Gastrocnemius medialis (tissue), 4 donors: ENCODE data around the gene GAB2. TPM values are rescaled to one million over a fixed set of nuclear protein-coding genes. Genes with fewer than 3 reads are reported as not detected.

Experiments
- ATAC-seq, 2 donors: fragments of 150-250 bp; one replicate each; pipeline ENCODE4 v1.9.1; 2016
- DNase-seq, 2 donors: peaks; one replicate each; pipeline ENCODE4 v3.0.0-alpha.2; 2019
- H3K27ac ChIP-seq, 4 donors: fragments of 200-600 bp; sonication (generic); 1 replicate in 1 of 4; 2 replicates in 3 of 4; pipeline ENCODE4 v1.5.1; 2016 to 2018; ENCODE audit warnings: mild to moderate bottlenecking in 2 of 4, moderate library complexity in 1 of 4
- H3K27me3 ChIP-seq, 3 donors: fragments of 200-600 bp; sonication (generic) in 2 of 3; 1 replicate in 1 of 3; 2 replicates in 2 of 3; pipeline versions ENCODE4 v1.5.1 to v1.6.0; 2016 to 2019; ENCODE audit warnings: mild to moderate bottlenecking in 1 of 3, moderate library complexity in 1 of 3
- H3K36me3 ChIP-seq, 2 donors: fragments of 200-600 bp; sonication (generic) in 1 of 2; one replicate each; pipeline ENCODE4 v1.5.1; 2017 to 2018
- H3K4me1 ChIP-seq, 2 donors: fragments of 200-600 bp; sonication (generic) in 1 of 2; one replicate each; pipeline ENCODE4 v1.5.1; 2016 to 2017; ENCODE audit warnings: mild to moderate bottlenecking in 2 of 2
- H3K4me3 ChIP-seq, 4 donors: fragments of 200-600 bp; sonication (generic) in 3 of 4; 1 replicate in 1 of 4; 2 replicates in 3 of 4; pipeline ENCODE4 v1.5.1; 2016 to 2019; ENCODE audit warnings: mild to moderate bottlenecking in 2 of 4
- H3K9me3 ChIP-seq, 3 donors: fragments of 200-600 bp; sonication (generic) in 2 of 3; 1 replicate in 1 of 3; 2 replicates in 2 of 3; pipeline ENCODE4 v1.5.1; 2016 to 2019
- POLR2A ChIP-seq, 2 donors: fragments of 450-650 bp; IDR thresholded peaks; one replicate each; pipeline ENCODE4 v1.6.1; 2017; ENCODE audit warnings: antibody characterized with exemption in 2 of 2, mild to moderate bottlenecking in 2 of 2, moderate library complexity in 2 of 2
- in situ Hi-C, 4 donors: fragments of 200-750 bp; cut with MboI; loops; one replicate each; pipeline versions ENCODE4 v1.15.0 to v1.8.0; 2017; ENCODE audit warnings: low sequenced_read_pairs in 4 of 4
- intact Hi-C: fragments of 100-400 bp; cut with DNase I; formaldehyde crosslinking; loops from one replicate; pipeline ENCODE4 v1.15.1; 2023; ENCODE audit warnings: low total_unique reads
- total RNA-seq, 4 donors: library from RNA; depleted of rRNA; stranded (reverse); fragments of >200 nt; gene quantifications; one replicate each; pipeline versions ENCODE4 v1.1.0 to v1.2.3, GENCODE V29; 2016
- TF ChIP-seq, protein P1 (sequence below), 5 experiments: fragments of 450-650 bp in 3 of 5; fragments of 200-600 bp in 2 of 5; sonication (generic) in 2 of 5; IDR thresholded peaks in 4 of 5; conservative IDR thresholded peaks in 1 of 5; 1 replicate in 4 of 5; 2 replicates in 1 of 5; pipeline ENCODE4 v1.5.1; 2016 to 2019; ENCODE audit warnings: antibody characterized with exemption in 5 of 5, mild to moderate bottlenecking in 3 of 5, moderate library complexity in 3 of 5

Gene GAB2
- total RNA-seq, 4 donors from 2014 or later: 4.9 to 68.0 (median 25.8) TPM

DNA sequence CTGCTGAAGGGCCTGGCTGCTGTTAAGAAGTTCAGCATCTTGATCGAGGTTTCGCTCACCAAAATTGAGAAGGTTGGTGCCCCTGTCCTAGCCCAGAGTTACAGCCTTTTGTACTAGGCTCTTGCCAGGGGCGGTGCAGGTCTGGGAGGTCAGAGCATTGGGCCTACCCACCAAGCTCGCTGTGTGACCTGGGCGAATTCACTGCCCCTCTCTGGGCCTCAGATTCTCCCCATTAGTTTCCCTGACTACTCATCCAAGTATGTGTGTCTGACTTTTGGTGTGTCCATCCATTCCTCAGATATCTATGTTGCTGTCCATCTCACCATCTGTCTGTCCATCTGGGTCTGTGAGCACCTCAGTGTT, 218.0 kb downstream of the GAB2 start:
- H3K9me3 ChIP-seq: no peaks in the 10 kb centered on the region
- no peak overlapping the region for H3K4me3 ChIP-seq
- TF ChIP-seq POLR2A (IDR thresholded peaks at IDR 0.05): no peak
- TF ChIP-seq, protein P1, sequence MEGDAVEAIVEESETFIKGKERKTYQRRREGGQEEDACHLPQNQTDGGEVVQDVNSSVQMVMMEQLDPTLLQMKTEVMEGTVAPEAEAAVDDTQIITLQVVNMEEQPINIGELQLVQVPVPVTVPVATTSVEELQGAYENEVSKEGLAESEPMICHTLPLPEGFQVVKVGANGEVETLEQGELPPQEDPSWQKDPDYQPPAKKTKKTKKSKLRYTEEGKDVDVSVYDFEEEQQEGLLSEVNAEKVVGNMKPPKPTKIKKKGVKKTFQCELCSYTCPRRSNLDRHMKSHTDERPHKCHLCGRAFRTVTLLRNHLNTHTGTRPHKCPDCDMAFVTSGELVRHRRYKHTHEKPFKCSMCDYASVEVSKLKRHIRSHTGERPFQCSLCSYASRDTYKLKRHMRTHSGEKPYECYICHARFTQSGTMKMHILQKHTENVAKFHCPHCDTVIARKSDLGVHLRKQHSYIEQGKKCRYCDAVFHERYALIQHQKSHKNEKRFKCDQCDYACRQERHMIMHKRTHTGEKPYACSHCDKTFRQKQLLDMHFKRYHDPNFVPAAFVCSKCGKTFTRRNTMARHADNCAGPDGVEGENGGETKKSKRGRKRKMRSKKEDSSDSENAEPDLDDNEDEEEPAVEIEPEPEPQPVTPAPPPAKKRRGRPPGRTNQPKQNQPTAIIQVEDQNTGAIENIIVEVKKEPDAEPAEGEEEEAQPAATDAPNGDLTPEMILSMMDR (IDR thresholded peaks at IDR 0.05 in 4 of 5, conservative IDR thresholded peaks at IDR 0.05 in 1 of 5): no peak
- H3K4me1 ChIP-seq: peaks cover 0 to 10% of the 10 kb centered on the region in 2 donors
- H3K27ac ChIP-seq: no peak overlapping the region
- no peaks in the 10 kb centered on the region for H3K27me3 ChIP-seq
- intact Hi-C loops (no loop called here), in situ Hi-C loops (loop anchor here in 1 of 4 donors (25.0 kb wide), 2 partner anchors 87 to 363 kb away; partner anchors contain the start of gene NARS2)
- DNase-seq (no peak), ATAC-seq (no peak)
- no peaks in the 10 kb centered on the region for H3K36me3 ChIP-seq

DNA sequence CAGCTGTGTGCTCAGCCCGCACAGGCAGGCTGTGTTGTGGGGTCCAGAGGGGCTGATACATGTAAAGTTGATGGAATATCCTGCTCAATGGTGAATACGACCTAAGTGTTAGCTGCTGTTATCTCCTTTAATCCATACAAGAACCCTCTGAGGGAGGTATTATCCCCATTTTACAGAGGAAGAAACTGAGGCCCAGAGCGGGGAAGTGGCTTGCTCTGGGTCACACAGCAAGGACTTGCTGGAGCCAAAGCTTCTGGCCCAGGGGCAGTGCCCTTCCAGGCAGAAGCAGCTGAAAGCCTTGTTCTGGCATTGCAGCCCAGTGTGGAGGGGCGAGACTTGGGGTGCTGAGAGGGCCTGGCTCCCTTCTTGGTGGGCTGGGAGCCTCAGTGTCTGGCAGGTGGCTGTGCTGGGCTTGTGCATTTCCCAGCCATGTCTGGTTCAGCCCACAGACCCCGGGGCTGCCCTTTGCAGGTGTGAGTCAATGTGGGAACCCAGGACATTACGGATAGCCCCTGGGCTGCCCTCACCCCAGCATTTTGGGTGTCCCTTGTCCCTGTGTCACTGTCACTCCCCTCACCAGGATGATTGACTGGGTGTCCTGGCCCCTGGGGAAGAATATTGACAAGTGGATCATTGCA, 218.5 kb downstream of the GAB2 start:
- H3K36me3 ChIP-seq: no peaks in the 10 kb centered on the region
- no peaks in the 10 kb centered on the region for H3K27me3 ChIP-seq
- H3K27ac ChIP-seq: no peak overlapping the region
- ATAC-seq (no peak), DNase-seq (no peak)
- intact Hi-C loops: no loop called here
- in situ Hi-C loops: no loop called here
- no peaks in the 10 kb centered on the region for H3K9me3 ChIP-seq
- H3K4me1 ChIP-seq: peaks cover 0 to 10% of the 10 kb centered on the region in 2 donors
- H3K4me3 ChIP-seq: no peak overlapping the region
- no peak for TF ChIP-seq POLR2A (IDR thresholded peaks at IDR 0.05)
- TF ChIP-seq, protein P1 (IDR thresholded peaks at IDR 0.05 in 4 of 5, conservative IDR thresholded peaks at IDR 0.05 in 1 of 5): no peak

DNA sequence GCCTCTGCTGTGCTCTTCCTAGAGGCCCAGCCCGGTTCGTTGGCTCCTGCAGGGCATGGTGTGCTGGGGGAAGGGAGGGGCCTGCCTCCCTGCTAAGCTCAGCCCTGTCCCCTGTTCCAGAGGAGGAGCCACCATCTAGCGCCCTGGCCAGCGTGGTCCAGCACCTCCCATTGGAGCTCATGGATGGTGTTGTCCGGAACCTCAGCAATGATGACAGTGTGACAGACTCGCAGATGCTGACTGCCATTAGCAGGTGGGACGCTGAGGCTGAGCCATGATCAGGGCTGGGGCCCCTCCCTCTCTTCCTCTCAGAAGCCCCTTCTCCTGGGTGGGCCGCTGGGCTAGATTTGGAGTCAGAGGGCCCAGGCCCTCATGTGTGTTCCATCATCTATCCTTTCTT, 219.8 kb downstream of the GAB2 start:
- intact Hi-C loops (no loop called here), in situ Hi-C loops (no loop called here)
- no peak for ATAC-seq
- Histone ChIP-seq H3K9me3 (no peaks in the 10 kb centered on the region), H3K27me3 (no peaks in the 10 kb centered on the region), H3K36me3 (no peaks in the 10 kb centered on the region), H3K27ac (no peak overlapping the region), H3K4me3 (no peak overlapping the region), H3K4me1 (peaks cover 2 to 12% of the 10 kb centered on the region in 2 donors)
- TF ChIP-seq POLR2A (IDR thresholded peaks at IDR 0.05): no peak
- TF ChIP-seq, protein P1 (IDR thresholded peaks at IDR 0.05 in 4 of 5, conservative IDR thresholded peaks at IDR 0.05 in 1 of 5): no peak
- no peak for DNase-seq

DNA sequence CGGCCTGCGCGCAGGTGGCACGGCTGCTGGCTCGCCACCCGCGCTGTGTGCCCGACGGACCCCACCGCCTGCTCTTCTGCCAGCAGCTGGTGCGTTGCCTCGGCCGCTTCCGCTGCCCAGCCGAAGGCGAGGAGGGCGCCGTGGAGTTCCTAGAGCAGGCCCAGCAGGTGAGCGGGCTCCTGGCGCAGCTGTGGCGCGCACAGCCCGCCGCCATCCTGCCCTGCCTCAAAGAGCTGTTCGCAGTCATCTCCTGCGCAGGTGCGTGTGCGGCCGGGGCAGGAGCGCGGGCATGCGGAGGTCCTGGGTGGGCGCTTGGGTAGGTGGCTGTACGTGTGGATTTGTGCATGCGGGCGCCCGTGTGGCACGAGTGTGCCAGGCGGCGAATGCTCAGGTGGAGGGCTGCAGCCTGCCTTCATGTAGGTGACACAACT, 220.9 kb downstream of the GAB2 start:
- TF ChIP-seq, protein P1 (IDR thresholded peaks at IDR 0.05 in 4 of 5, conservative IDR thresholded peaks at IDR 0.05 in 1 of 5): no peak
- TF ChIP-seq POLR2A (IDR thresholded peaks at IDR 0.05): no peak
- no peak overlapping the region for H3K27ac ChIP-seq
- H3K4me1 ChIP-seq: peaks cover 13 to 22% of the 10 kb centered on the region in 2 donors
- in situ Hi-C loops (no loop called here), intact Hi-C loops (no loop called here)
- no peaks in the 10 kb centered on the region for H3K36me3 ChIP-seq
- ATAC-seq (no peak), DNase-seq (no peak)
- H3K9me3 ChIP-seq: no peaks in the 10 kb centered on the region
- H3K27me3 ChIP-seq: no peaks in the 10 kb centered on the region
- no peak overlapping the region for H3K4me3 ChIP-seq
